Thymus (tissue), 2 donors: Measurements from ENCODE around the gene DNAH6. TPM values are rescaled to one million over a fixed set of nuclear protein-coding genes. Genes with fewer than 3 reads are reported as not detected.

Experiments used
- polyA plus RNA-seq: library from polyadenylated mRNA; stranded (reverse); fragments of 200-250 nt; gene quantifications from one replicate; pipeline ENCODE4 v1.2.3, GENCODE V29; 2013
- total RNA-seq: library from RNA; stranded (reverse); fragments of 120-200 nt; gene quantifications from one replicate; pipeline ENCODE4 v1.2.4, GENCODE V29; 2013
- donor health status: healthy.

Gene DNAH6
- total and polyA plus RNA-seq, 2 donors = 0.57 to 0.66 TPM

Other genes starting within 250 kb of the DNAH6 start
- gene SUCLG1, start 57.2 kb upstream of the DNAH6 start, total RNA-seq = 74.1 TPM
- 77.2 TPM for gene SUCLG1, start 57.2 kb upstream of the DNAH6 start, polyA plus RNA-seq